Pons (tissue), 1 donor: ENCODE results near the gene KRT33B.
"Not testable (repeated sequence)": the region's sequence is repeated elsewhere in the genome, so short reads cannot be mapped to it uniquely, and the experiment has no call there.

ENCODE experiments used
- DNase-seq: peaks from one replicate; pipeline ENCODE4 v3.0.0-alpha.2; 2016; ENCODE audit warnings: low spot score

KRT33B gene

DNA sequence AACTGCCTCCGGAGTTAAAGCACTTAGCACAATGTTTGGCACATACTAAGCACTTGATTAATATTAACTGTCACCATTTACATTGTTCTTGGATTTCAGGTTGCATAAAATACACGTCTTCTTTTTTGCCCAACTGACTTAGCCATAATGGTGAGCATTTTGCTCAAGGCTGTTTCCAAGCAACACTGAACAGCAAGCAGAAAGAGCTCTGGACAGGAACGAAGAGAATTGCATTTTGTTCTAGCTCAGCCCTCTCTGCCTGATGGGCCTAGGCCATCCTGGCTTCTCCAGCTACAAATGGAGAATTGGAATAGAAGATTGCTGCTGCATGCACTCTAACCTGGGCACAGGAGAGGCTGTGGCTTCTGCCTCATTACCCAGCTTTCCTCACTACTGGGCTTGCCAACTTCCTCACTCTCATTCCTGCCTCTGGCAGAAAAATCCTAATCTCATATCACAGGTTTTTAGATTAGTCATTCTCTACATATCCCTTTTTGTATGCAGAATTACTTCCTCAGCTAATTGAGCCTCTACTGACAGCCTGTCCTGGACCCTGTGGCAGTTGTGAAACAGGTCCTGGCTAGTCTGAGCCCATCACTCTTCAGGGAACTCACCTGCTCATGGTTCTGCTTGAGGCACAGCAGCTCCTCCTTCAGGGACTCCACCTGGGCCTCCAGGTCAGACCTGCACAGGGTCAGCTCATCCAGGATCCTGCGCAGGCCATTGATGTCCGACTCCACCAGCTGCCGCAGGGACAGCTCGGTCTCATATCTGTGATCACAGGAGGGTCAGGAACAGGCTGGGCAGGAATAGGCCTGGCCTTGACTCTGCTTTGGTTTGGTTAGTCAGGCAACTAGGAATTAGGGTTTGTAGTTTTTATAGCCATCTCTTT is 21.5 kb downstream of the KRT33B start:
- DNase-seq = no peak

DNA sequence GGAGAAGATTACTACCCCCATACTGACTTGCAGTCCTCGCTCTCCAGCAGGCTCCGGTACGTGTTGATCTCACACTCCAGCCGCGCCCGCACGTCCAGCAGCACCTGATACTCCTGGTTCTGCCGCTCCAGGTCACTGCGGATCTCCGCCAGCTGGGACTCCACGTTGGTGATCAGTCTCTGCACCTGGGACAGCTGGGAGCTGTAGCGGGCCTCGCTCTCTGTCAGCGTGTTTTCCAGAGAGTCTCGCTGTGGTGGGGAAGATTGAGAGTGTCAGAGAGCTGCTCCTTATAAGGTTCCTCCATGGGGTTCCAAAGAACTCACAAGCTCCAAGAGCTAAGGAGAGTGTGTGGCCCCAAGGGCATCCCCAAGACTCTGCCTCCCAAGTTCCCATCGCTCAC is 23.2 kb downstream of the KRT33B start:
- DNase-seq = not testable (repeated sequence)

GRCh38 chr17:41345992-41346391 is 23.6 kb downstream of the KRT33B start:
- DNase-seq = no peak

- no peak for DNase-seq
Measured at GRCh38 chr17:41343029-41343428, 26.6 kb downstream of the KRT33B start.

- DNase-seq = no peak
Measured at GRCh38 chr17:41340934-41341861, 28.4 kb downstream of the KRT33B start.

DNA sequence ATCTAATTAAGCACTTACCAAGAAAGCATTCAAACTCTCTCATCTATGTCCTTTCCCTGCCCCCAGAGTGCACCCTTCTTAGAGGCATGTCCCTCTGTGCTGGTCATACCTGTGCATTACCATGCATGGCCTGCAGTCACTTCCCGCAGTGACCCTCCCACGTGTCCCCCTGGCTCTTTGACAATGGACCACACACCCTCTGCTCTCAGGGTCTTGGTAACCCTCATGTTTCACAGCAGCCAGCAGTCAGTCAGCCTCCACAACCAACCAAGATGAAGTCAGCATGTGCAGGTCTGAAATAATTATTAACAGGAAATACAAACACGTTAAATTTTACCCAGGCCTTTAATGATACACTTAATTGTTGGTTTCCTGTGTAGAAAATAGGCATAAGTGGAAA is 29.1 kb downstream of the KRT33B start:
- no peak for DNase-seq

DNA sequence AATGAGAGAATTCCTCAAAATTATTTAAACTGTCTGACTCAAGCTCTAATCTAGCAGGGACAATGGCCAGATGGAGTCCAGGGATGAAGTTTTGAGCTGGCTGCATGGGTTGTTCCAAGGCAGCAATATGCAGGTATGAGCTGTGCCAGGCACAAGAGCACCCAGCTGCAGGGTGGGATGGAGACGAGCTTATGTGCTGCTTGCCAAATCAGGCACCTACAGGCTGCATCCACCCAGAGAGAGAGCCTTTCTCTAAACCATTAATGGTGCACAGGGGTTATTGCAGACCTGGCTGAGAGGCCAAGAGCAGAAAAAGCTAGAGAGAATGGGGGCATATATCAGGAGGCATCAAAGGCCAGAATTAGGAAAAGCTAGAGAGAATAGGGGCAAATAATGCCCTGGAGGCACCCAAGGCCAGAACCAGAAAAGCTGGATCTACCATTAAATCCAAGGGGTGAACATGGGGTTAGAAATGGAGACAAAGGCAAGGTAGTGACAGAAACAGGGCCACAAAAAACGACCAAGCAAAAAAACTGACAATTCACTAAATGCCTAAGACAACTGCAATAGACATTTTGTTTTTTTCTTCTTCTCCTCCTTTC is 29.9 kb downstream of the KRT33B start:
- DNase-seq = no peak

- no peak for DNase-seq
Measured at GRCh38 chr17:41338961-41339485, 30.6 kb downstream of the KRT33B start.

GRCh38 chr17:41335747-41336146 is 33.9 kb downstream of the KRT33B start:
- DNase-seq = no peak

GRCh38 chr17:41334385-41335305 is 35.0 kb downstream of the KRT33B start:
- DNase-seq = no peak

DNA sequence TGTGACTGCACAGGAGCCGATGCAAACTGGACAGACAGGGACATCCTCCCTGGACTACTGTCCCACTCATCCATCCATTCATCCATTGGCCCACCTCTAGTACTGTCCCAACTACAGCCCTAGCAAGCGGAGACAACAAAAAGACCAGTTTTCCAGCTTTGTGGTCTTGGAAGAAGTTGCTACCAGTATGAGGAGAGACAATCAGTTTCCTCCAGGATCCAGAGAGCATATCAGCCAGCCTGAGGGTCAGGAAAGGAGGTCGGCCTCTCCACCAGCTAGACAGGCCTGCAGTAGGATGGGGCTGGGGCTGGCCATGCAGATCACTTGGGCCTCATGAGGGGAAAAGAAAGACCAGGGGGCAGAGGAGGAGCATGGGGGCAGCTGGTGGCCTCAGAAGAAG is 35.8 kb downstream of the KRT33B start:
- no peak for DNase-seq

- DNase-seq = no peak
Measured at GRCh38 chr17:41333098-41333497, 36.5 kb downstream of the KRT33B start.

DNA sequence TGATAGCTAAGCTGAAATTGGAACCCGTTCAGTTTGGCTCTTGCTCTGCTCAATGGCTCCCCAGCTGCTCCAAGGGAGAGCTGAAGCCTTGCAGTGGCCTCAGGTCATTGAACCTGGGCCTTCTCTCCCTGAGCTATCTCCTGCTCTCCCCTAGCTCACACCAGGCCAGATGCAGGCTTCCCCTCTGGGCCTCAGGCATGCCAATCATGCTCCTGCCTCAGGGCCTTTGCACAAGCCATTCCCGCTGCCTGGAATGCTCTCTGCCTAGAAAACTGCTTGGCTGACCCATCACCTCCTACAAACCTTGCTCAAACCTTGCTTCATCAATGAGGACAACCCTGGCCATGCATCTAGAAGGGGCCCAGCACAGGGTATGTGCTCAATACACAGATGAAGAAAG is 37.4 kb downstream of the KRT33B start:
- no peak for DNase-seq

DNA sequence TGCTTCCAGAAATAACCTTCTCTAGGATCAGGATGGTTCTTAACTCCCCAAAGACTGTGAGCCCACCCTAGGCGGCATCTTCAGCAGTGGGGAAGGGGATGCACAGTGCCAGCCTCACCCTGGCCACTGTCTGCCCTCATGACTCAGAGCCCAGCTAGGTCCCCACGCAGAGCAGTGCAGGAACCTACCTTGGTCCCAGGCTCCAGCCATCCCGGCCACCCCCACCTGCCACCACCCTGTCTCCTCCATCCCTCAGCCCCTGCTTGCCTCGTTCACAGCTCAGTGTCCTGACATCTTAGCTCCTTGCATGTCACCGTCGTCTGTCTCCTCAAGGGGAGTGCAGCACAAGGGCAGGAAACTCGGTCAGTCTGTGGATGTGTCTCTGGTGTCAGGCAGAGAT is 38.0 kb downstream of the KRT33B start:
- DNase-seq = no peak

GRCh38 chr17:41329279-41329948 is 40.2 kb downstream of the KRT33B start:
- DNase-seq = peak; percentile 10

GRCh38 chr17:41328207-41328606 is 41.4 kb downstream of the KRT33B start:
- DNase-seq = no peak

DNA sequence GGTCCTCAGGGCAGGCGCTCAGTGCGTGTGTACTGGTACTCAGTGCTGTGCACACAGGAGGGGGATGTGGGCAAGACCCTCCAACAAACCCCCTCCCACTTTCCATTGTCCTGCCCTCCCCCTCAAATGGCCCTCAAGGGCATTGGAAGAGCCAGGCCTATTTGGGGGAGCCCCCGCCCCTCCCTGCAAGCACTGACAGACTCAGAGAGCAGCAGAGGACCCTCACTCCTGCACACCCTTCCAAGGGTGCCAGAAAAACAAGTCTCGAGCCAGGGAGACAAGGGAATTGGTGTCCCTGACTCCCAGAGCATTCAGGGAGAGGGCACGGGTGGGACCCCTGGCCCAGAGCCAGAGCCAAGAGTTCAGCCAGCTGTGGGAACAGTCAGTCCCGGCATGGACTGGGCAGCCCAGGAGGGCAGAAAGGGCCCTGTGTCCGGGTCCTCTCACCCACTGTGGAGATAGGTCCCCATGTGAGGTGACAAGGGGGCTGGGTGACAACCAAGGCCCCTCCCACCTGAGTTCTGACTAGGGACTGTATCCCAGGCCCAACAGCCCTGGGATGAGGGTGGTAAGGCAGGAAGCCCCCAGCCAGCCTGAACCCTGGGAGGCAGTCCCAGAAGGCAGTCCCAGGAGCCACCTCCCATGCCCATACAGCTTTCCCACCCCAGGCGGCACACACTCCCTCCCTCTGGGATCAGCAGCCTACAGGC is 42.0 kb downstream of the KRT33B start:
- DNase-seq = no peak

GRCh38 chr17:41326173-41327145 is 43.2 kb downstream of the KRT33B start:
- no peak for DNase-seq

GRCh38 chr17:41325611-41326010 is 44.0 kb downstream of the KRT33B start:
- DNase-seq = no peak
